ENCODE measurements around the gene DISC1.

DNA sequence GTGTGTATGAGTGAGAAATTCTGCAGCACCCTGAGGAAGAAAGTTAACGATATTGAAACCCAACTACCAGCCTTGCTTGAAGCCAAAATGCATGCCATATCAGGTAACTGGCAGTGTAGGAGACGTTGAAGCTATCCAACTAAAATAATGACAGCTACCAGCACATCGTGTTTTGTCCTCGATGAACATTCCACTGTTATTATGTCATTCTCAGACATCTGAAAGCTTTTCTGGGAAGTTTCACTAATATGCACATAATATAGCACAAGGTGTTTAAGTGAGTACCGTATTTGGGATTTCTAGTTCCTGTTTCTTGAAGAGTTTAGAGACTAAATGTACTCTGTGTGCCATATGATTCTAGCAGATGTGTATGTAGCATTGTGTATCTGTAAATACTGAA is 173.5 kb downstream of the DISC1 start:
- TF ChIP-seq, protein P1, sequence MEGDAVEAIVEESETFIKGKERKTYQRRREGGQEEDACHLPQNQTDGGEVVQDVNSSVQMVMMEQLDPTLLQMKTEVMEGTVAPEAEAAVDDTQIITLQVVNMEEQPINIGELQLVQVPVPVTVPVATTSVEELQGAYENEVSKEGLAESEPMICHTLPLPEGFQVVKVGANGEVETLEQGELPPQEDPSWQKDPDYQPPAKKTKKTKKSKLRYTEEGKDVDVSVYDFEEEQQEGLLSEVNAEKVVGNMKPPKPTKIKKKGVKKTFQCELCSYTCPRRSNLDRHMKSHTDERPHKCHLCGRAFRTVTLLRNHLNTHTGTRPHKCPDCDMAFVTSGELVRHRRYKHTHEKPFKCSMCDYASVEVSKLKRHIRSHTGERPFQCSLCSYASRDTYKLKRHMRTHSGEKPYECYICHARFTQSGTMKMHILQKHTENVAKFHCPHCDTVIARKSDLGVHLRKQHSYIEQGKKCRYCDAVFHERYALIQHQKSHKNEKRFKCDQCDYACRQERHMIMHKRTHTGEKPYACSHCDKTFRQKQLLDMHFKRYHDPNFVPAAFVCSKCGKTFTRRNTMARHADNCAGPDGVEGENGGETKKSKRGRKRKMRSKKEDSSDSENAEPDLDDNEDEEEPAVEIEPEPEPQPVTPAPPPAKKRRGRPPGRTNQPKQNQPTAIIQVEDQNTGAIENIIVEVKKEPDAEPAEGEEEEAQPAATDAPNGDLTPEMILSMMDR (IDR thresholded peaks at IDR 0.05; ENCODE audit: insufficient read depth, low read length, poor library complexity, severe bottlenecking): no peak
- TF ChIP-seq EZH2phosphoT487 (conservative IDR thresholded peaks at IDR 0.05; ENCODE audit: low read length): no peak
